K562 (cell line): ENCODE results near the gene C6orf47. TPM values are rescaled to one million over a fixed set of nuclear protein-coding genes. Genes with fewer than 3 reads are reported as not detected.

Experiments
- BCOR ChIP-seq: fragments of 450-650 bp; IDR thresholded peaks from 2 replicates; pipeline ENCODE4 v1.6.1; 2016
- DDX20 ChIP-seq: fragments of 450-650 bp; IDR thresholded peaks from 2 replicates; pipeline ENCODE4 v1.6.1; 2016; ENCODE audit warnings: missing genetic modification characterization, low read depth, mild to moderate bottlenecking, missing compliant biosample characterization, moderate library complexity
- E2F3 ChIP-seq: fragments of 250-450 bp; sonication (Bioruptor Pico); IDR thresholded peaks from 2 replicates; pipeline ENCODE4 v1.4.0; 2020; ENCODE audit warnings: mild to moderate bottlenecking
- EZH2 ChIP-seq: IDR thresholded peaks from 2 replicates; pipeline ENCODE4 v1.6.1; 2012; ENCODE audit warnings: low read depth, mild to moderate bottlenecking, inconsistent platforms, low read length, borderline replicate concordance
- NFIC ChIP-seq: fragments of 450-650 bp; IDR thresholded peaks from 2 replicates; pipeline ENCODE4 v1.6.1; 2017; ENCODE audit warnings: mild to moderate bottlenecking, inconsistent platforms
- NFYB ChIP-seq: IDR thresholded peaks from 2 replicates; pipeline ENCODE4 v1.6.1; 2011; ENCODE audit warnings: mild to moderate bottlenecking, moderate library complexity; ENCODE audit not compliant: insufficient read length; ENCODE audit errors: extremely low read depth
- NONO ChIP-seq, 2 experiments: fragments of 200-400 bp in 1 of 2; fragments of 450-650 bp in 1 of 2; formaldehyde crosslinking in 1 of 2; IDR thresholded peaks; 2 replicates each; pipeline ENCODE4 v1.6.1; 2017; ENCODE audit warnings: low read depth in 2 of 2, mild to moderate bottlenecking in 2 of 2, moderate library complexity in 2 of 2, low read length in 1 of 2
- POLR2AphosphoS2 ChIP-seq: IDR thresholded peaks from 2 replicates; pipeline ENCODE4 v1.6.1; 2012; ENCODE audit warnings: low read length, improper control_type of control experiment
- SPI1 ChIP-seq: IDR thresholded peaks from 2 replicates; pipeline ENCODE4 v1.6.1; 2011; ENCODE audit warnings: low read depth, low read length, control low read depth, borderline replicate concordance
- U2AF2 ChIP-seq: fragments of 200-400 bp; formaldehyde crosslinking; optimal IDR thresholded peaks from 2 replicates; pipeline ENCODE3; 2017; ENCODE audit warnings: low read depth, mild to moderate bottlenecking, low read length
- ZNF232 ChIP-seq: sonication (generic); formaldehyde crosslinking; IDR thresholded peaks from 2 replicates; pipeline ENCODE4 v1.8.0; 2022; ENCODE audit warnings: mild to moderate bottlenecking, missing genetic modification reagents
- polyA plus RNA-seq, 8 experiments: library from polyadenylated mRNA; depleted of rRNA in 4 of 8; stranded (reverse) in 5 of 8; unstranded in 3 of 8; fragments of >200 nt; fragmentation: Nextera tagmentation in 2 of 8; fragmentation: Illumina TruSeq in 1 of 8; extraction: Ambion mirVana in 2 of 8; extraction: Trizol in 1 of 8; gene quantifications; 2 replicates each; pipeline versions ENCODE4 v1.2.1 to v1.2.3, GENCODE V29; 2011 to 2014; ENCODE audit warnings: inconsistent platforms in 1 of 8, missing spikeins in 1 of 8
- total RNA-seq, 7 experiments: library from RNA; depleted of rRNA in 6 of 7; stranded (reverse); fragments of >200 nt in 6 of 7; fragmentation: Illumina TruSeq in 2 of 7; extraction: Trizol in 2 of 7; gene quantifications; 2 replicates each; pipeline versions ENCODE4 v1.2.1 to v1.2.3, GENCODE V29; 2011 to 2021; ENCODE audit warnings: low replicate concordance in 1 of 7
- TF ChIP-seq, protein P1 (sequence below): sonication (generic); formaldehyde crosslinking; IDR thresholded peaks from 2 replicates; pipeline ENCODE4 v1.8.0; 2022; ENCODE audit warnings: mild to moderate bottlenecking, missing genetic modification reagents
- TF ChIP-seq, protein P2 (sequence below): fragments of 250-450 bp; sonication (Bioruptor Pico); IDR thresholded peaks from 2 replicates; pipeline ENCODE4 v1.8.0; 2022; ENCODE audit warnings: inconsistent platforms, mild to moderate bottlenecking, moderate library complexity, borderline replicate concordance
- TF ChIP-seq, protein P3 (sequence below), 3 experiments: fragments of 200-800 bp in 1 of 3; fragments of 250-450 bp in 1 of 3; fragments of 450-650 bp in 1 of 3; sonication (Bioruptor Pico) in 1 of 3; sonication (Bioruptor generic) in 1 of 3; formaldehyde crosslinking in 1 of 3; IDR thresholded peaks; 2 replicates each; pipeline versions ENCODE4 v1.6.1 to v1.8.0; 2016 to 2022; ENCODE audit warnings: mild to moderate bottlenecking in 2 of 3, missing genetic modification characterization in 2 of 3, missing compliant biosample characterization in 1 of 3, moderate library complexity in 1 of 3
- TF ChIP-seq, protein P4 (sequence below), 2 experiments: fragments of 450-650 bp in 1 of 2; IDR thresholded peaks; 2 replicates each; pipeline ENCODE4 v1.6.1; 2011 to 2017; ENCODE audit warnings: low read depth in 2 of 2, antibody characterized with exemption in 1 of 2, borderline replicate concordance in 1 of 2, low read length in 1 of 2, mild to moderate bottlenecking in 1 of 2, mixed read lengths in 1 of 2; ENCODE audit not compliant: control insufficient read depth in 1 of 2

Gene C6orf47
- total and polyA plus RNA-seq, 9 of the 15 experiments (the other 6 are each of a cell fraction or from before 2014, with no cell fraction given), result 0.14 to 43.8 (median 27.0) TPM

DNA sequence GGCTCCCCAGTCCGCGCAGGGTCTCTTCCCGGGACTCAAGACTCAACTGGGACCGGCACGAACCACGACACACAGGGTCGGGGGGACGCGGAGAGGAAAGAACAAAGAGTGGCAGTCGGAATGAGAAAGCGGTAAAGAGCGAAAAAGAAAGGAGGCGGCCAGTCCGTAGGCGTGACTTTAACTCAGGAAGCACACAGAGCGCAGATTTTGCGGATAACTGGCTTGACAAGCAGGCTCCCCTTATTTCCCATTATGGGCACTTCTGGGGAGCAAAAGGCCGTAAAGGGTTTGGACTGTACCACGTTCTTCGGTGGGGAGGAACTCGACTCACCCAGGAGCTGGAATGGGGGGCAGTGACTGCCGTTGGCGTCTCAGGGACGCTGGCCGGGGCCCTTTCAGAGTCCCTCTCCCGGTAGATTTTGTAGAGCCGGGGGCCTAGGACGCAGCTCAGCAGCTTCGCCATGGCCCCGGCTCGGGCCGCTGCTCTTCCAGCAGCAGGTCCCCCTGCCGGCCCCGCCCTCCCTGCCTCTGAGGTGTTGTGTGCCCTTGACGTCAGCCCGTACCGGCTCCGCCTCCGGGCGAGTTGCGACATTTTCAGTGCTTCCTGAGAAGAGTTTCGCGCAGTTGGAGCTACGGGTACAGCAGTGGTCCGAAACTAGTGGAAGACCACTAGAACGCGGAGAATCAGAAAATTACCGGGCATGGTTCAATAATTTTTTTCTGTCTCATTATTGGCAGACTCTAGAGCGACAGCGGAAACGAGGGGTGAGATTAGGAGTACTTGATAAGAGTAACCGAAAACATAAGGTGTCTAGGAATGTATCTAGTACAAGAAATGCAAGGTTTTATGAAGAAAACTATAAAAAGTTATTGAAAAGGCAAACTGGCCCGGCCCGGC is 42.5 kb upstream of the C6orf47 start, which contains the start of gene ABHD16A (continued):
- TF ChIP-seq, protein P1, sequence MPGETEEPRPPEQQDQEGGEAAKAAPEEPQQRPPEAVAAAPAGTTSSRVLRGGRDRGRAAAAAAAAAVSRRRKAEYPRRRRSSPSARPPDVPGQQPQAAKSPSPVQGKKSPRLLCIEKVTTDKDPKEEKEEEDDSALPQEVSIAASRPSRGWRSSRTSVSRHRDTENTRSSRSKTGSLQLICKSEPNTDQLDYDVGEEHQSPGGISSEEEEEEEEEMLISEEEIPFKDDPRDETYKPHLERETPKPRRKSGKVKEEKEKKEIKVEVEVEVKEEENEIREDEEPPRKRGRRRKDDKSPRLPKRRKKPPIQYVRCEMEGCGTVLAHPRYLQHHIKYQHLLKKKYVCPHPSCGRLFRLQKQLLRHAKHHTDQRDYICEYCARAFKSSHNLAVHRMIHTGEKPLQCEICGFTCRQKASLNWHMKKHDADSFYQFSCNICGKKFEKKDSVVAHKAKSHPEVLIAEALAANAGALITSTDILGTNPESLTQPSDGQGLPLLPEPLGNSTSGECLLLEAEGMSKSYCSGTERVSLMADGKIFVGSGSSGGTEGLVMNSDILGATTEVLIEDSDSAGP (CRISPR knock-in tag), result peak; percentile 68
- peak; percentile 49; the same call in 1 of the 2 replicates for TF ChIP-seq NFIC
- TF ChIP-seq, protein P2, sequence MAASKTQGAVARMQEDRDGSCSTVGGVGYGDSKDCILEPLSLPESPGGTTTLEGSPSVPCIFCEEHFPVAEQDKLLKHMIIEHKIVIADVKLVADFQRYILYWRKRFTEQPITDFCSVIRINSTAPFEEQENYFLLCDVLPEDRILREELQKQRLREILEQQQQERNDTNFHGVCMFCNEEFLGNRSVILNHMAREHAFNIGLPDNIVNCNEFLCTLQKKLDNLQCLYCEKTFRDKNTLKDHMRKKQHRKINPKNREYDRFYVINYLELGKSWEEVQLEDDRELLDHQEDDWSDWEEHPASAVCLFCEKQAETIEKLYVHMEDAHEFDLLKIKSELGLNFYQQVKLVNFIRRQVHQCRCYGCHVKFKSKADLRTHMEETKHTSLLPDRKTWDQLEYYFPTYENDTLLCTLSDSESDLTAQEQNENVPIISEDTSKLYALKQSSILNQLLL, result no peak
- TF ChIP-seq, protein P3, sequence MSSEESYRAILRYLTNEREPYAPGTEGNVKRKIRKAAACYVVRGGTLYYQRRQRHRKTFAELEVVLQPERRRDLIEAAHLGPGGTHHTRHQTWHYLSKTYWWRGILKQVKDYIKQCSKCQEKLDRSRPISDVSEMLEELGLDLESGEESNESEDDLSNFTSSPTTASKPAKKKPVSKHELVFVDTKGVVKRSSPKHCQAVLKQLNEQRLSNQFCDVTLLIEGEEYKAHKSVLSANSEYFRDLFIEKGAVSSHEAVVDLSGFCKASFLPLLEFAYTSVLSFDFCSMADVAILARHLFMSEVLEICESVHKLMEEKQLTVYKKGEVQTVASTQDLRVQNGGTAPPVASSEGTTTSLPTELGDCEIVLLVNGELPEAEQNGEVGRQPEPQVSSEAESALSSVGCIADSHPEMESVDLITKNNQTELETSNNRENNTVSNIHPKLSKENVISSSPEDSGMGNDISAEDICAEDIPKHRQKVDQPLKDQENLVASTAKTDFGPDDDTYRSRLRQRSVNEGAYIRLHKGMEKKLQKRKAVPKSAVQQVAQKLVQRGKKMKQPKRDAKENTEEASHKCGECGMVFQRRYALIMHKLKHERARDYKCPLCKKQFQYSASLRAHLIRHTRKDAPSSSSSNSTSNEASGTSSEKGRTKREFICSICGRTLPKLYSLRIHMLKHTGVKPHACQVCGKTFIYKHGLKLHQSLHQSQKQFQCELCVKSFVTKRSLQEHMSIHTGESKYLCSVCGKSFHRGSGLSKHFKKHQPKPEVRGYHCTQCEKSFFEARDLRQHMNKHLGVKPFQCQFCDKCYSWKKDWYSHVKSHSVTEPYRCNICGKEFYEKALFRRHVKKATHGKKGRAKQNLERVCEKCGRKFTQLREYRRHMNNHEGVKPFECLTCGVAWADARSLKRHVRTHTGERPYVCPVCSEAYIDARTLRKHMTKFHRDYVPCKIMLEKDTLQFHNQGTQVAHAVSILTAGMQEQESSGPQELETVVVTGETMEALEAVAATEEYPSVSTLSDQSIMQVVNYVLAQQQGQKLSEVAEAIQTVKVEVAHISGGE (CRISPR knock-in tag; IDR thresholded peaks at IDR 0.05), result peak in 1 of 3 experiments; percentile 79; a peak in 2 of 6 replicates
- TF ChIP-seq DDX20 (tag), result no peak
- TF ChIP-seq U2AF2, result no peak
- no peak for TF ChIP-seq NFYB
- peak in 1 of 2 experiments; percentile 98; a peak in 2 of 4 replicates for TF ChIP-seq NONO (IDR thresholded peaks at IDR 0.05; ENCODE audit: low read depth in 2 of 2, low read length in 1 of 2)
- peak; percentile 54; the same call in 1 of the 2 replicates for TF ChIP-seq POLR2AphosphoS2
- TF ChIP-seq EZH2, result no peak
- TF ChIP-seq SPI1, result no peak
- TF ChIP-seq, protein P4, sequence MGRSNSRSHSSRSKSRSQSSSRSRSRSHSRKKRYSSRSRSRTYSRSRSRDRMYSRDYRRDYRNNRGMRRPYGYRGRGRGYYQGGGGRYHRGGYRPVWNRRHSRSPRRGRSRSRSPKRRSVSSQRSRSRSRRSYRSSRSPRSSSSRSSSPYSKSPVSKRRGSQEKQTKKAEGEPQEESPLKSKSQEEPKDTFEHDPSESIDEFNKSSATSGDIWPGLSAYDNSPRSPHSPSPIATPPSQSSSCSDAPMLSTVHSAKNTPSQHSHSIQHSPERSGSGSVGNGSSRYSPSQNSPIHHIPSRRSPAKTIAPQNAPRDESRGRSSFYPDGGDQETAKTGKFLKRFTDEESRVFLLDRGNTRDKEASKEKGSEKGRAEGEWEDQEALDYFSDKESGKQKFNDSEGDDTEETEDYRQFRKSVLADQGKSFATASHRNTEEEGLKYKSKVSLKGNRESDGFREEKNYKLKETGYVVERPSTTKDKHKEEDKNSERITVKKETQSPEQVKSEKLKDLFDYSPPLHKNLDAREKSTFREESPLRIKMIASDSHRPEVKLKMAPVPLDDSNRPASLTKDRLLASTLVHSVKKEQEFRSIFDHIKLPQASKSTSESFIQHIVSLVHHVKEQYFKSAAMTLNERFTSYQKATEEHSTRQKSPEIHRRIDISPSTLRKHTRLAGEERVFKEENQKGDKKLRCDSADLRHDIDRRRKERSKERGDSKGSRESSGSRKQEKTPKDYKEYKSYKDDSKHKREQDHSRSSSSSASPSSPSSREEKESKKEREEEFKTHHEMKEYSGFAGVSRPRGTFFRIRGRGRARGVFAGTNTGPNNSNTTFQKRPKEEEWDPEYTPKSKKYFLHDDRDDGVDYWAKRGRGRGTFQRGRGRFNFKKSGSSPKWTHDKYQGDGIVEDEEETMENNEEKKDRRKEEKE (IDR thresholded peaks at IDR 0.05; ENCODE audit: borderline replicate concordance in 1 of 2, control insufficient read depth in 1 of 2, low read depth in 2 of 2, low read length in 1 of 2), result peak in 1 of 2 experiments; percentile 92; a peak in 2 of 4 replicates
- peak; percentile 30; the same call in 1 of the 2 replicates for TF ChIP-seq ZNF232 (CRISPR knock-in tag)
- TF ChIP-seq BCOR, result peak; percentile 54; the same call in 1 of the 2 replicates
- TF ChIP-seq E2F3 (CRISPR knock-in tag), result no peak
